ENCODE data around the gene MYO3B.
"Not testable (repeated sequence)": the region's sequence is repeated elsewhere in the genome, so short reads cannot be mapped to it uniquely, and the experiment has no call there.

The MYO3B gene

GRCh38 chr2:170255971-170256370, 78.0 kb downstream of the MYO3B start:
- H3K4me3 ChIP-seq (ENCODE audit: low read depth, low read length), result no peak overlapping the region
- no peak for DNase-seq (ENCODE audit: low read depth)
- no peak for TF ChIP-seq CTCF (IDR thresholded peaks at IDR 0.05; ENCODE audit: low read depth, low read length, missing control alignments)

GRCh38 chr2:170258382-170258781, 80.4 kb downstream of the MYO3B start:
- no peak overlapping the region for H3K4me3 ChIP-seq (ENCODE audit: low read depth, low read length)
- no peak for DNase-seq (ENCODE audit: low read depth)
- no peak for TF ChIP-seq CTCF (IDR thresholded peaks at IDR 0.05; ENCODE audit: low read depth, low read length, missing control alignments)

GRCh38 chr2:170260188-170260587, 82.2 kb downstream of the MYO3B start:
- H3K4me3 ChIP-seq (ENCODE audit: low read depth, low read length), result no peak overlapping the region
- no peak for TF ChIP-seq CTCF (IDR thresholded peaks at IDR 0.05; ENCODE audit: low read depth, low read length, missing control alignments)
- no peak for DNase-seq (ENCODE audit: low read depth)

- no peak for TF ChIP-seq CTCF (IDR thresholded peaks at IDR 0.05; ENCODE audit: low read depth, low read length, missing control alignments)
- no peak overlapping the region for H3K4me3 ChIP-seq (ENCODE audit: low read depth, low read length)
- DNase-seq (ENCODE audit: low read depth), result no peak
These were observed 83.6 kb downstream of the MYO3B start for GRCh38 chr2:170261566-170261965.

- no peak for TF ChIP-seq CTCF (IDR thresholded peaks at IDR 0.05; ENCODE audit: low read depth, low read length, missing control alignments)
- no peak for DNase-seq (ENCODE audit: low read depth)
- no peak overlapping the region for H3K4me3 ChIP-seq (ENCODE audit: low read depth, low read length)
These were observed 84.4 kb downstream of the MYO3B start for GRCh38 chr2:170262343-170262742.

GRCh38 chr2:170262806-170263205, 84.9 kb downstream of the MYO3B start:
- TF ChIP-seq CTCF (IDR thresholded peaks at IDR 0.05; ENCODE audit: low read depth, low read length, missing control alignments), result no peak
- no peak for DNase-seq (ENCODE audit: low read depth)
- H3K4me3 ChIP-seq (ENCODE audit: low read depth, low read length), result no peak overlapping the region

- DNase-seq (ENCODE audit: low read depth); H3K4me3 ChIP-seq (ENCODE audit: low read depth, low read length): not testable (repeated sequence)
These were observed 86.0 kb downstream of the MYO3B start for GRCh38 chr2:170263728-170264521.
